T-helper 17 cell (primary cell): ENCODE data around the gene PKHD1. TPM values are rescaled to one million over a fixed set of nuclear protein-coding genes. Genes with fewer than 3 reads are reported as not detected.

Experiments
- ATAC-seq: fragments of 150-1000 bp; cut with Tn5 transposase; 2 replicates; pipeline ENCODE4 v1.10.0; 2021; ENCODE audit warnings: mild to moderate bottlenecking, moderate library complexity
- DNase-seq, 3 donors: peaks; one replicate each; pipeline versions ENCODE4 v3.0.0 to v3.0.0-alpha.2; 2020 to 2021
- H3K9me3 ChIP-seq: one replicate; pipeline ENCODE4 v1.7.0; 2013; ENCODE audit warnings: low read length, mild to moderate bottlenecking; ENCODE audit not compliant: control insufficient read depth, poor library complexity, severe bottlenecking
- H3K27ac Mint-ChIP-seq: one replicate; pipeline ENCODE4 v1.8.0; 2022; ENCODE audit warnings: mild to moderate bottlenecking, moderate library complexity, mixed read lengths
- H3K27me3 Mint-ChIP-seq: one replicate; pipeline ENCODE4 v1.8.0; 2022; ENCODE audit warnings: mixed read lengths
- H3K36me3 Mint-ChIP-seq: one replicate; pipeline ENCODE4 v1.8.0; 2022; ENCODE audit warnings: low read depth, mixed read lengths
- H3K4me1 Mint-ChIP-seq: one replicate; pipeline ENCODE4 v1.8.0; 2022; ENCODE audit warnings: mild to moderate bottlenecking, mixed read lengths
- H3K4me3 Mint-ChIP-seq: one replicate; pipeline ENCODE4 v1.8.0; 2022; ENCODE audit warnings: mild to moderate bottlenecking, moderate library complexity, mixed read lengths
- total RNA-seq, 4 donors: library from RNA in 2 of 4; stranded (reverse) in 2 of 4; gene quantifications; one replicate each; pipeline ENCODE4 v1.2.3 and lab custom pipeline; 2022 to 2026

The PKHD1 gene
- total RNA-seq, 2 donors from 2014 or later: 0.02 TPM; not detected in 1

GRCh38 chr6:52016915-52017748 lies 70.3 kb downstream of the PKHD1 start:
- Mint-ChIP-seq H3K27ac (no peak overlapping the region), H3K27me3 (peaks cover 42% of the 10 kb centered on the region), H3K4me3 (no peak overlapping the region), H3K4me1 (no peaks in the 10 kb centered on the region), H3K36me3 (no peaks in the 10 kb centered on the region)
- H3K9me3 ChIP-seq: no peaks in the 10 kb centered on the region
- DNase-seq: no peak
- ATAC-seq: no peak

DNA sequence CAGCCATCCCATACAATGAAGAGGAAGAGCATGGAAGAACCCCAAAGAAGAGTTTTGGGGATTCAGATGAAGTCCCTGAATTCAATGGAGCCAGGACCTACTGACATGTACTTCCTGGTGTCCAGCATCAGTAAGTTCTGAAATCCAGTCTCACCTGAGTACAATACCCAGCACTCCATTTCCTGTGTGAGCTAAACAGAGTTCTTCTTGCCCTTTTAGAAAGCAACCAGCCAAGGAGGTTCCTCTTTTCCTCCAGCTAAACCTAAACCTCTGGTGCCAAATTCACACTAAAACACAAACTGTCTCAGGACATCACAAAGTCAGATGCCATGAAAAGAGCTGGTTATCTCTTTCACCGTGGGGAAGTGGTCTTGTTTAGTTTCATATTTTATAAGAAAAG lies 71.5 kb downstream of the PKHD1 start:
- Mint-ChIP-seq H3K27ac (no peak overlapping the region), H3K4me3 (no peak overlapping the region), H3K36me3 (no peaks in the 10 kb centered on the region), H3K27me3 (peaks cover 46% of the 10 kb centered on the region), H3K4me1 (no peaks in the 10 kb centered on the region)
- DNase-seq (no peak), ATAC-seq (no peak)
- H3K9me3 ChIP-seq: no peaks in the 10 kb centered on the region

GRCh38 chr6:52014391-52014790 lies 73.0 kb downstream of the PKHD1 start:
- no peaks in the 10 kb centered on the region for H3K36me3 Mint-ChIP-seq
- no peaks in the 10 kb centered on the region for H3K4me1 Mint-ChIP-seq
- no peak for DNase-seq
- peaks cover 46% of the 10 kb centered on the region for H3K27me3 Mint-ChIP-seq
- no peak overlapping the region for H3K27ac Mint-ChIP-seq
- ATAC-seq: no peak
- H3K4me3 Mint-ChIP-seq: no peak overlapping the region
- no peaks in the 10 kb centered on the region for H3K9me3 ChIP-seq

DNA sequence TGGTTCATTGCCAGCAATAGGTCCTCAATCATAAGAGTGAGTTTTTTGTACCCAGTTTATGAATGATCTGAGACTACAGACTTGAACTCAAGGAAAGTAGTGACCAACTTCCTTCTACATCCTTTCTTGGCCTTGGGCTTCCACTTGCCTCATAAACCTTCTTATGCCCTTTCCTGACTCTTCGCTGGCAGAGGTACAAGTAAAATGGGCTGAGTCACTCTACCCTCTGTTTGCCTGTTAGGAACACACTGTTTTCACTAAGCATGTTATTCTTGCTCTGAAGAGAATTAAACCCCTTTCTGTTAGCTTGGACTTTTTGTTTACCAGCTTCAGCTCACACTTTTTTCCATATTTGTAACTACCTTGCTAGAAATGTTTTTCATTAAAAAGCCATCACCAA lies 74.4 kb downstream of the PKHD1 start:
- no peaks in the 10 kb centered on the region for H3K36me3 Mint-ChIP-seq
- no peaks in the 10 kb centered on the region for H3K4me1 Mint-ChIP-seq
- no peak overlapping the region for H3K27ac Mint-ChIP-seq
- DNase-seq: no peak
- H3K27me3 Mint-ChIP-seq: peaks cover 48% of the 10 kb centered on the region
- H3K9me3 ChIP-seq: no peaks in the 10 kb centered on the region
- no peak for ATAC-seq
- no peak overlapping the region for H3K4me3 Mint-ChIP-seq

DNA sequence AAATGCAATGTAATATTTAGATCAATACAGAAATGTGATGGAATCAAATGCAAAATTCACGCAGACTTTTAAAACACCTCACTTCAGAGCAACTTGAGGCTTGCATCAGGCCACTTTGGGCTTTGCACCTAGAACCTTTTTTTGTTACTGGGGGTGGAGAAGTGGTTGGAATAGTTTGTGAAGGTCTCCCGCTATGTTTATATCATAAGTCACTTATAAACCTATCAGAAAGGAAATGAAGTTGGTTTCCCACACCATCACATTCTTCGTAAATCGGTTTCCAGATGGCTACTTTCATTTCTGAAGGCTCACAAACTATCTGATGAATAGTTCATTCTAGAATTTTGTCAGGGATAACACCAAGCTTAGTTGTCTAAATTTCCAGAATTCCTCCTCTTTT lies 74.8 kb downstream of the PKHD1 start:
- H3K4me3 Mint-ChIP-seq: no peak overlapping the region
- H3K4me1 Mint-ChIP-seq: no peaks in the 10 kb centered on the region

DNA sequence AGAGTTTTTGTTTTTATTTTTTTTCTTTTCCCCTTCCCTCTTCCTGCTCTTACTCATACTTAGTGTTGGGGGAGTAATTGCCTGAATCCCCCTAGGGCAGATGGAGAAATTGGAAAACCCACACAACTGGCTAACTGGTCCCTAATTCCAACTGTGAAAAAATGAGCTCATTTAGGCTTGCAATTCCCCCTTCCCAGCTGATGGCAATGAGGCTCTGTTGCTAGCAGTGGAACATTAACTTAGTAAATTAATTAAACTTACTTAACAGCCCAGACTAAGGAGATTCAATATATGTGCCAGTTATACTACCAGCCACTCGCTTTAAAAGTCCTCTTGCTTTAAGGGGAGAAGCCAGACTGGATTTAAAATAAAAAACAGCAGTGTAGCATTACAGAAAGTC lies 76.6 kb downstream of the PKHD1 start:
- no peak for DNase-seq
- peaks cover 42% of the 10 kb centered on the region for H3K27me3 Mint-ChIP-seq

More for the DNA sequence above, 74.8 kb downstream of the PKHD1 start:
- Mint-ChIP-seq H3K36me3 (no peaks in the 10 kb centered on the region), H3K27ac (no peak overlapping the region), H3K27me3 (peaks cover 48% of the 10 kb centered on the region)
- ATAC-seq (no peak), DNase-seq (no peak)
- no peaks in the 10 kb centered on the region for H3K9me3 ChIP-seq

GRCh38 chr6:52010145-52010544 lies 77.3 kb downstream of the PKHD1 start:
- H3K4me3 Mint-ChIP-seq: no peak overlapping the region
- no peak overlapping the region for H3K27ac Mint-ChIP-seq
- no peaks in the 10 kb centered on the region for H3K36me3 Mint-ChIP-seq
- DNase-seq (no peak), ATAC-seq (no peak)
- no peaks in the 10 kb centered on the region for H3K4me1 Mint-ChIP-seq
- peaks cover 42% of the 10 kb centered on the region for H3K27me3 Mint-ChIP-seq
- no peaks in the 10 kb centered on the region for H3K9me3 ChIP-seq

More for the DNA sequence above, 76.6 kb downstream of the PKHD1 start:
- ATAC-seq: no peak
- Mint-ChIP-seq H3K36me3 (no peaks in the 10 kb centered on the region), H3K4me1 (no peaks in the 10 kb centered on the region), H3K27ac (no peak overlapping the region), H3K4me3 (no peak overlapping the region)
- H3K9me3 ChIP-seq: no peaks in the 10 kb centered on the region

DNA sequence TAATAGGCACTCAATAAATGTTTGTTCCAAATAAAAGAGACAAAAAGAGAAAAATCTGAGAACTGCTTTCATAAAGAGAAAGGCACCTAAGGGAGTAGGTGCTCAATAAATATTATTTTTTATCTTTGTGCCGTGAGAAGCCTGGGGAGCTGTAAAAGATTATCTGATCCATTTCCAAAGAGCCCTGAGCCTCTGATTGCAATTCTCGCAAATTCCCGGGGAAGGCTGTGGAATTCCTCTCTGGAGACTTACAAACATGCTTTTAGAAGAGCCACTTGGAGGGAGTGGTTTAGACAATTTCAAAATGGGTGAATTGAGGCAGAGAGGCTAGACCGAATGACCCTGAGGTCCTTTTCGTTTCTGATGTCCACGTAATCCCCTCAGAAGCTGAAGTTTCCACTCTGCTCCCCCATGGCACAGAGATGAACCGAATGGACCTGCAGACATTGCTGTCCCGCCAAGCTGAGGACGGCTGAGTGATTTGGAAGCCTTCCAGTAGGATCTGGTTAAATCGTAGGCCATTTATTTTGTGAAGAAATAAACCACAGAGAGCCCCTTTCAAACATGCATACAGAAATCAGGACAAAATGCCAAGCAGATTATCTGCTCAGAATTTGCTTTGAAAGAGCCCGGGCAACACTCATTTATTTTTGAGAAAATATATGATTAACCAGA lies 77.8 kb downstream of the PKHD1 start:
- Mint-ChIP-seq H3K4me1 (no peaks in the 10 kb centered on the region), H3K36me3 (no peaks in the 10 kb centered on the region), H3K27me3 (peaks cover 40% of the 10 kb centered on the region), H3K4me3 (no peak overlapping the region), H3K27ac (no peak overlapping the region)
- DNase-seq (no peak), ATAC-seq (no peak)
- no peaks in the 10 kb centered on the region for H3K9me3 ChIP-seq

DNA sequence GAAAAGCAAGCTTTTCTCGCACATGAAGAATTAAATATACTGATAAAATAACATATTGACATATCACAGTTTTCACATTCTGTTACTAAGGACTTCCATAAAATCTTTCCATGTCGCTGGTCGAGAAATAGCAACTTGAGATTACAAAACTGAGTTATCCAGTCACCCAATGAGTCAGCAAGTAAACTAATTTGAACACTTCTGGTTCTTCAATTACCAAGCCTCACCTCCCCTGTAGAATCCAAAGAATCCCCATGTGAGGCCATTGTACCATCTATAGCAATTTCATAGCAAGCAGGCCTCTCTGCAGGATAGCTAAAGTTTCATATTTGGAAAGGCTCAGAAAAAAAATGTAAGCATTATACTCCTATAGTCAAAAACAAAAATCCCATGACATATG lies 87.3 kb downstream of the PKHD1 start:
- Mint-ChIP-seq H3K36me3 (peaks cover 2% of the 10 kb centered on the region), H3K4me1 (no peaks in the 10 kb centered on the region), H3K27ac (no peak overlapping the region), H3K27me3 (peaks cover 43% of the 10 kb centered on the region), H3K4me3 (no peak overlapping the region)
- DNase-seq (no peak), ATAC-seq (no peak)
- H3K9me3 ChIP-seq: no peaks in the 10 kb centered on the region

- H3K9me3 ChIP-seq: no peaks in the 10 kb centered on the region
- no peaks in the 10 kb centered on the region for H3K4me1 Mint-ChIP-seq
- ATAC-seq: no peak
- peaks cover 42% of the 10 kb centered on the region for H3K27me3 Mint-ChIP-seq
- H3K27ac Mint-ChIP-seq: no peak overlapping the region
- H3K36me3 Mint-ChIP-seq: peaks cover 4% of the 10 kb centered on the region
- DNase-seq: no peak
- no peak overlapping the region for H3K4me3 Mint-ChIP-seq
Measured at GRCh38 chr6:51996296-51996947, 91.0 kb downstream of the PKHD1 start.

GRCh38 chr6:51995214-51995755 lies 92.1 kb downstream of the PKHD1 start:
- ATAC-seq (no peak), DNase-seq (no peak)
- Mint-ChIP-seq H3K27me3 (peaks cover 41% of the 10 kb centered on the region), H3K27ac (no peak overlapping the region), H3K4me3 (no peak overlapping the region), H3K36me3 (peaks cover 4% of the 10 kb centered on the region), H3K4me1 (no peaks in the 10 kb centered on the region)
- H3K9me3 ChIP-seq: no peaks in the 10 kb centered on the region

GRCh38 chr6:51992876-51993275 lies 94.5 kb downstream of the PKHD1 start:
- Mint-ChIP-seq H3K27ac (no peak overlapping the region), H3K36me3 (peaks cover 2% of the 10 kb centered on the region), H3K27me3 (peaks cover 18% of the 10 kb centered on the region), H3K4me3 (no peak overlapping the region), H3K4me1 (no peaks in the 10 kb centered on the region)
- no peaks in the 10 kb centered on the region for H3K9me3 ChIP-seq
- DNase-seq (no peak), ATAC-seq (no peak)

DNA sequence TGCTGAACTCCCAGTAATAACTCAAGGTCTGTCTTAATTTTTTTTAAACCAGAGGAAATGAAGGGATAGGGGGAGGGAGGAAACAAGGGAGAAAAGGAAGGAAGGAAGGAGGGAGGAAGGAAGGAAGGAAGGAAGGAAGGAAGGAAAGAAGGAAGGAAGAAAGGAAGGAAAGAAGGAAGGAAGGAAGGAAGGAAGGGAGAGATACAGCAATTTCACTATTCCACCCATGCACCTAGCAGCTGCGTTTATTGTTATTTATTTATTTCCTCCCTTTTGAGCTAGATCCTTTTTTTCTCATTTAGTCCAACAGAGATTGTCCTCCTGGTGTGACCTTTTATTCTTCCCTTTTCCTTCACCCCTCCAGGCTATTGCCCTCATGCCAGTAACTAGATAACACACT lies 97.6 kb downstream of the PKHD1 start:
- no peaks in the 10 kb centered on the region for H3K9me3 ChIP-seq
- Mint-ChIP-seq H3K27ac (no peak overlapping the region), H3K4me3 (no peak overlapping the region), H3K4me1 (no peaks in the 10 kb centered on the region), H3K36me3 (peaks cover 2% of the 10 kb centered on the region), H3K27me3 (peaks cover 3% of the 10 kb centered on the region)
- DNase-seq (no peak), ATAC-seq (no peak)
